Right lobe of liver (tissue), 4 donors: ENCODE results near the gene CIBAR2.

Source experiments
- CTCF ChIP-seq, 4 donors: fragments of 200-600 bp in 3 of 4; fragments of 450-650 bp in 1 of 4; IDR thresholded peaks; one replicate each; pipeline versions ENCODE4 v1.5.1 to v1.8.0; 2016 to 2022; ENCODE audit warnings: antibody characterized with exemption in 4 of 4, mild to moderate bottlenecking in 2 of 4
- POLR2A ChIP-seq: fragments of 450-650 bp; IDR thresholded peaks from one replicate; pipeline ENCODE4 v1.6.1; 2017; ENCODE audit warnings: antibody characterized with exemption, mild to moderate bottlenecking
- donor health status: DM: no; HTN: no; CAD: no.
- donor health status: DM: no; HTN: no; CAD: no.
- donor health status: DM: no; HTN: yes; CAD: no.

GRCh38 chr16:85142129-85142513 is 29.8 kb upstream of the CIBAR2 start:
- no peak for TF ChIP-seq POLR2A
- TF ChIP-seq CTCF (IDR thresholded peaks at IDR 0.05), result no peak
